NCI-H128 (cell line): ENCODE data around the gene ABCA2.
"Not testable (repeated sequence)": the region's sequence is repeated elsewhere in the genome, so short reads cannot be mapped to it uniquely, and the experiment has no call there.

Experiments used
- DNase-seq: peaks from one replicate; lab custom pipeline; 2025; ENCODE audit not compliant: unreplicated experiment; lab: John Stamatoyannopoulos, UW

ABCA2 gene

GRCh38 chr9:137046088-137046787, 18.2 kb upstream of the ABCA2 start, which contains the start of gene NPDC1:
Gene NPDC1, minus strand, starts transcription at chr9:137046177. Its CDS starts 188 bp downstream, at chr9:137045989.
- DNase-seq, result peak; percentile 61

- DNase-seq, result no peak
Measured at GRCh38 chr9:137045294-137046087, 17.5 kb upstream of the ABCA2 start.

GRCh38 chr9:137044502-137045177, 16.6 kb upstream of the ABCA2 start:
- peak; percentile 34 for DNase-seq

- DNase-seq, result no peak
Measured at GRCh38 chr9:137044037-137044436, 16.0 kb upstream of the ABCA2 start.

- no peak for DNase-seq
Measured at GRCh38 chr9:137042751-137043727, 15.0 kb upstream of the ABCA2 start.

- DNase-seq, result no peak
Measured at GRCh38 chr9:137041124-137041523, 13.1 kb upstream of the ABCA2 start.

GRCh38 chr9:137040568-137040967, 12.5 kb upstream of the ABCA2 start:
- no peak for DNase-seq

- DNase-seq, result no peak
Measured at GRCh38 chr9:137039611-137040366, 11.8 kb upstream of the ABCA2 start.

GRCh38 chr9:137038916-137039315, 10.9 kb upstream of the ABCA2 start:
- DNase-seq, result no peak

GRCh38 chr9:137037483-137037882, 9.4 kb upstream of the ABCA2 start:
- no peak for DNase-seq

- DNase-seq, result no peak
Measured at GRCh38 chr9:137037035-137037434, 9.0 kb upstream of the ABCA2 start.

- no peak for DNase-seq
Measured at GRCh38 chr9:137035937-137036336, 7.9 kb upstream of the ABCA2 start.

GRCh38 chr9:137035507-137035834, 7.4 kb upstream of the ABCA2 start:
- no peak for DNase-seq

GRCh38 chr9:137034709-137035506, 6.9 kb upstream of the ABCA2 start:
- DNase-seq, result peak; percentile 82

- DNase-seq, result no peak
Measured at GRCh38 chr9:137034039-137034708, 6.1 kb upstream of the ABCA2 start.

GRCh38 chr9:137033481-137033880, 5.4 kb upstream of the ABCA2 start:
- not testable (repeated sequence) for DNase-seq

GRCh38 chr9:137032858-137033257, 4.8 kb upstream of the ABCA2 start:
- no peak for DNase-seq

GRCh38 chr9:137031904-137032640, 4.0 kb upstream of the ABCA2 start, which contains the start of gene FUT7:
Gene FUT7, minus strand, starts transcription at chr9:137032088. Its CDS starts 97 bp downstream, at chr9:137031991.
- DNase-seq, result no peak
